ENCODE data around the gene PRKAG2. TPM values are rescaled to one million over a fixed set of nuclear protein-coding genes. Genes with fewer than 3 reads are reported as not detected.

Gene PRKAG2
- total and polyA plus RNA-seq, 2 experiments from 2014 or later = 9.1 to 14.9 TPM

GRCh38 chr7:151712810-151713125 is 164.1 kb downstream of the PRKAG2 start:
- Mint-ChIP-seq H3K36me3 (ENCODE audit: low read depth) (no peaks in the 10 kb centered on the region), H3K9me3 (no peaks in the 10 kb centered on the region), H3K4me1 (no peaks in the 10 kb centered on the region; the same call in 2 of the 3 replicates), H3K27me3 (ENCODE audit: insufficient read depth, low read depth, poor library complexity) (peaks cover 12% of the 10 kb centered on the region), H3K27ac (no peak overlapping the region), H3K4me3 (no peak overlapping the region)
- TF ChIP-seq EZH2phosphoT487 (IDR thresholded peaks at IDR 0.05; ENCODE audit: unreplicated experiment) = no peak
- no peak for TF ChIP-seq ZNF114 (CRISPR knock-in tag; IDR thresholded peaks at IDR 0.05)
- TF ChIP-seq CREB1 (CRISPR knock-in tag; IDR thresholded peaks at IDR 0.05; ENCODE audit: low read depth) = no peak
- no peak for TF ChIP-seq ZNF331 (CRISPR knock-in tag; IDR thresholded peaks at IDR 0.05; ENCODE audit: low read depth)
- TF ChIP-seq EZH2 (IDR thresholded peaks at IDR 0.05; ENCODE audit: low read depth, unreplicated experiment) = no peak
- TF ChIP-seq ZNF462 (CRISPR knock-in tag; IDR thresholded peaks at IDR 0.05) = no peak
- TF ChIP-seq STAT1 (IDR thresholded peaks at IDR 0.05; ENCODE audit: unreplicated experiment) = no peak
- TF ChIP-seq POLR2AphosphoS5 (IDR thresholded peaks at IDR 0.05; ENCODE audit: low read depth) = no peak
- TF ChIP-seq NANOG (IDR thresholded peaks at IDR 0.05; ENCODE audit: borderline replicate concordance) = no peak
- TF ChIP-seq REST (IDR thresholded peaks at IDR 0.05; ENCODE audit: unreplicated experiment) = no peak
- no peak for TF ChIP-seq CTCF (conservative IDR thresholded peaks at IDR 0.05; ENCODE audit: low read depth in 2 of 2)
- no peak for TF ChIP-seq ETS1 (IDR thresholded peaks at IDR 0.05)
- TF ChIP-seq JUNB (IDR thresholded peaks at IDR 0.05; ENCODE audit: unreplicated experiment) = no peak
- H3K9me2 ChIP-seq (ENCODE audit: insufficient read depth) = no peaks in the 10 kb centered on the region
- H4K20me1 ChIP-seq (replicated peaks; ENCODE audit: insufficient read depth) = no peaks in the 10 kb centered on the region
- DNase-seq (ENCODE audit: low spot score) (no peak), ATAC-seq (no peak)
- H3K4me1 ChIP-seq (ENCODE audit: insufficient read depth) = no peaks in the 10 kb centered on the region
- H2AFZ ChIP-seq = no peak overlapping the region
- no peaks in the 10 kb centered on the region for H3F3A ChIP-seq (replicated peaks; ENCODE audit: low read depth)
- no peaks in the 10 kb centered on the region for H3K79me2 ChIP-seq (replicated peaks; ENCODE audit: insufficient read depth)
- no peak overlapping the region for H3K27ac ChIP-seq (ENCODE audit: low read depth)
- H3K27me3 ChIP-seq (ENCODE audit: insufficient read depth) = no peaks in the 10 kb centered on the region
- H3K4me2 ChIP-seq = no peak overlapping the region
- no peaks in the 10 kb centered on the region for H3K36me3 ChIP-seq (ENCODE audit: insufficient read depth)
- H3K4me3 ChIP-seq = no peak overlapping the region
